ENCODE results near the gene LMCD1. TPM values are rescaled to one million over a fixed set of nuclear protein-coding genes. Genes with fewer than 3 reads are reported as not detected.

LMCD1 gene
- total and polyA plus RNA-seq, 4 experiments from 2014 or later, result 0.53 to 2.2 (median 1.3) TPM

Other genes with a start within 250 kb of the LMCD1 start
- not detected for gene SSUH2, start 143.0 kb downstream of the LMCD1 start, total RNA-seq
- not detected for gene SSUH2, start 143.0 kb downstream of the LMCD1 start, polyA plus RNA-seq
- not detected for gene CAV3, start 232.0 kb downstream of the LMCD1 start, total RNA-seq
- not detected for gene CAV3, start 232.0 kb downstream of the LMCD1 start, polyA plus RNA-seq

All from CD4-positive, alpha-beta memory T cell (primary cell).